GM21367 (cell line): ENCODE measurements around the gene KLK5.

Experiments used
- ATAC-seq: cut with Tn5 transposase; IDR thresholded peaks from one replicate; pipeline ENCODE4 v1.9.1; 2021; ENCODE audit not compliant: unreplicated experiment

KLK5 gene

DNA sequence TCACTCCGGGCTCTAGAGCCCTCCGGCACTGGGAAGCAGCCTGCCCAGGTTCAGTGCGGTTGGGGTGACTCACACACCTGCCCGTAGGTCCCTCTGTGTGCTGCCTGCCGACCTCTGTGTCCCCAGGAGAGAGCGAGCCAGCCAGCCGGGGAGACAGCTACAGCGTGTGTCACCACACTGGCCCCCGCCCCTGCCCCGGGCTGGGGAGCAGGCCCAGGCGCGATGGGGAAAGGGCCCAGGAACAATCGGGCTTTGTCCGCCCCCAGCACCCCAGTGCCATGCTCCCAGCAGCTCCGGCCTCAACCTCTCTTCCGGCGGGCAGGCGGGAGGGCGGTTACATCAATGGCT lies 16.5 kb upstream of the KLK5 start, which contains the start of gene KLK6:
Gene KLK6, minus strand, starts transcription at position 179 of the 348 bp plus-strand sequence. CDS start 1,487 bp downstream, outside the sequence.
- no peak for ATAC-seq

DNA sequence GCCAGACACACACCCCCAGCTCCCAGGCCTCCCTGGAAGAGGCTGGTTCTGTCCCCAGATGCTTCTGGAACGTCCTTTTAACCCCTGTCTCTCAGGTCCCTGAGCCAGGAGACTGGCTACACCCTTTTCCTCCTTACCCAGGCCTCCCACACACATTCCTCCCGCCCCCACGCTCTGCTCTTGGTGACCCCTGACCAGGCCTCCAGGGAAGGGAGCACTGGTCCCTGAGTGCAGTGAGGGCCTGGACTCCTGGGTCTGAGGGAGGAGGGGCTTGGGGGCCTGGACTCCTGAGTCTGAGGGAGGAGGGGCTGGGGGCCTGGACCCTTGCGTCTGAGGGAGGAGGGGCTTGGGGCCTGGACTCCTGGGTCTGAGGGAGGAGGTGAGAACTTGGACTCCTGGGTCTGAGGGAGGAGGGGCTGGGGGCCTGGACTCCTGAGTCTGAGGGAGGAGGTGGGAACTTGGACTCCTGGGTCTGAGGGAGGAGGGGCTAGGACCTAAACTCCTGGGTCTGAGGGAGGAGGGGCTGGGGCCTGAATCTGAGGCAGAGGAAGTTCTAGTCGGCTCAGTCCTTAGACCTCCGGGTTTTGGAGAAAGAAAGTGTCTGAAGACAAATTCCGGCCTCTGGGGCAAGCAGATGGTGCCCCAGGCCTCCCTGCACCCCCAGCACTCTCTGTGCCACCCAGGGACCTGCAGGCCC lies 16.0 kb upstream of the KLK5 start:
- no peak for ATAC-seq

DNA sequence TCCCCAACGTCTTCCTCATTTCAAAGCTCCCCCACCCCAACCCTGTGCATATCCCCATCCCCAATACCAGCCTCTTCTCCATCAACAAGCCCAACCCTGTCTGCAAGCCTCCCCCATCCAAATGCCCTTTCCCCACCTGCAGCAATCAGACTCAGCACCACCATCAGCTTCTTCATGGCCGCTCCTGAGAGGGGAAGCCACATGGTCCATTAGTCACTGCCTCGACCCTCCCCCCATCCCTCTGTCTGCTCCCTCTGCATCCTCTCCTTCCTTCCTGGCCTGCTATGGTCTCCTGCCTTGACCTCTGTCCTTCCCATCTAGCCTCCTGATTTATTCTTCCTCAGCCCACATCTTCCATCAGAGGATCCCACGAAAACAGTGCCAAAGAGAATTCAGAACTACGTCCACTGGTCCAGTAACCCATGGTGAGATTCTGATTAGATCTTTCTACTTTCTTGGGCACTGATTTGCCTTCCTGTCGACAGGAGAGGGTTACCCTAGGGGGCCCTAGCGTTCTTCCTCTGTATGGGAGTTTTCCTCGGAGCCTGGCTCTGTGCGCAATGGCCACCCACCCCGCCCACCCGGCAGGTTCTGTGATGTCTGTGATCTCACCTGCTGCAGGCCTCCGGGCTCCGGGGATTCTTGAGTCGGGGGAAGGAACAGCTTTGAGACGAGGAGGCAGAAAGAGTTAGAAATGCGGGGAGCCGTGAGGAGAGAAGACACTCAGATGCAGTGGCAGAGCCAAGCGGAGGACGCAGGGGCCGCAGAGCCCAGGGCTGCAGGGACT lies 15.3 kb upstream of the KLK5 start:
- no peak for ATAC-seq

DNA sequence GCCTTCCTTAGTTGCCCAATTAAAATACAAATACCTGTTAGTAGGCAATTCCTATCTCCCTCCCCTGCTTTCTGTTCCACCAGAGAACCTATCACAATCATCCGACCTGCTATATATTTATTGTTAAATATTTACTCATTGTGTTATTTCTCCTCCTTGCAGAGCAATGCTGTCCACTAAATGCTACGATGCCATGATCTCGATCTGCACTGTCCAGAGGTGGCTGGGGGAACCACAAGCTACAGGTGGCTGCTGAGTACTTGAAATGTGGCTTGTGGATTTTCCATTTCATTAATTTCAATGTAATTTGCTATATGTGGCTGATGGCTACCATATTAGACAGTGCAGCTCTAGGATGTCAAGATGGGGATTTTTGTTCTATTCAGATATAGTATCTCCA lies 11.4 kb upstream of the KLK5 start:
- no peak for ATAC-seq

DNA sequence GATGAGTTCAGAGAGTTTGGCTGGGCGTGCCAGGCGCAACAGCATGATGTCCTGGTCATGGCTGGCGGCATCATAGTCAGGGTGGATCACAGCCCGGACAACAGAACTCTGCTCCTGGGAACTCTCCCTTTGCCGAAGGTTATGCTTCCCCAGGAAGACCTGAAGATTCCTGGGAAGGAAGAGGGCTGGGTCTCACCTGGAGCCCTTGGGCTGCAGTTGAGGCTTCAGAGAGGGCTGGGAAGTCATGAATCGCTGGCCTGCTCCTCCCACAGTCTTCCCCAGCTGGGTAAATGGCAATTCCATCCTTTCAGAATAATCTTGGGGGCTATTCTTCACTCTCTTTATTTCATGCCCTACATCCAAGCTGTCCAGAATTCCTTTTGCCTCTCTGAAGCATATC lies 10.5 kb upstream of the KLK5 start:
- no peak for ATAC-seq

DNA sequence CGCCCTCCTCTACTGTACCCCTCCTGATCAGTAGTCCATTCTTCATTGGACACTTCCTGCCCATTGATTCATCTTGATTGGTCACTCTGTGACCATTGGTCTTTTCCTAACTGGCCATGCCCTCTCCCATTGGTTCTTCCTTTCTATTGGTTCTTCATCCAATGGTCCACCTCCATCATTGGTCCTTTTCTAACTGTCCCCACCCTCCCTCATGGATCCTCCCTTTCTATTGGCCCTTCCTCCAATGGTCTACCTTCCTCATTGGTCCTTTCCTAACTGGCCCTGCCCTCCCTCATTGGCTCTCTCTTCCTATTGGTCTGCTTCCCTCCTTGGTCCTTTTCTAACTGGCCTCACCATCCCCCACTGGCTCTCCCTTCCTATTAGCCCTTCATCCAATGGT lies 9.4 kb upstream of the KLK5 start:
- no peak for ATAC-seq

DNA sequence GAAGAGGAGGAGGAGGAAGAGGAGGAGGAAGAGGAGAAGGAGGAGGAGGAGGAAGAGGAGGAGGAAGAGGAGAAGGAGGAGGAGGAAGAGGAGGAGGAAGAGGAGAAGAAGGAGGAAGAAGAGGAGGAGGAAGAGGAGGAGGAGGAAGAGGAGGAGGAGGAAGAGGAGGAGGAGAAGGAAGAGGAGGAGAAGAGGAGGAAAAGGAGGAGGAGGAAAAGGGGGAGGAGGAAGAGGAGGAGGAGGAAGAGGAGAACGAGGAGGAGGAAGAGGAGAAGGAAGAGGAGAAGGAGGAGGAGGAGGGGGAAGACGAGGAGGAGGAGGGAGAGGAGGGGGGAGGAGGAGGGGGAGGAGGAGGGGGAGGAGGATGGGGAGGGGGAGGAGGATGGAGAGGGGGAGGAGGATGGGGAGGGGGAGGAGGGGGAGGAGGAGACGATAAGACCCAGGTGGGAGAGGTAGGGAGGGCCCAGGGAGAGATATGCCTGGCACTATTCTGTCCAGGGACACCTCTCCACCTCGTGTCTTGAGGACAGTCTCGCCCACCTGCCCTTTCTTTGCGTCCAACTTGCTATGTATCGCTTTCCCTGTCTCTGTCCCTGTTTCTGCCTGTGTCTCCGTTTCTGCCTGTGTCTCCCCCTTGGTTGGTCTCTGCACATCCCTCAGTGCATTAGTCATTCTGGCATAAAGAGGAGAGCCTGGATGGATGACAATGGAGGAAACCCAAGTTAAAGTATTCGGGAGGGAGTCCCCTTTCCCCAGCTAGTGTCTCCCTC lies 7.1 kb upstream of the KLK5 start:
- ATAC-seq, result no peak

DNA sequence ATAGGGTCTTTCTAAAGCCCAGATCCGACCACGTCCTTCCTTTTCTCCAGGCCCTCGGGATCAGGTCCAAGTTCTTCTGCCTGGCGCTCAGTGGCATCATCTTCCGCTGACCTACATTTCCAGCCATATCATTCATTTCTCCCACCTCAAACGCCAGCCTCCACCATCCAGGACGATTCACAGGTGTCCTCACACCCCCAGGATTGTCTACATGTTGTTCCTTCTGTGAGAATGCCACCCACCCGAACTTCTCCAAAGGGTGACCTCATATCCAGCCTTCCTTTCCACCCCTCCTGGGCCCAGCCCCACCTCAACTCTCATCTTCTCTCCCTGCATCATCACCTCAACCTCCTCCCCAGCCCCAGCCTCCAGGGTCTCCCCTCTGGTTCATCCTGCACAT lies 4.7 kb upstream of the KLK5 start:
- ATAC-seq, result no peak

DNA sequence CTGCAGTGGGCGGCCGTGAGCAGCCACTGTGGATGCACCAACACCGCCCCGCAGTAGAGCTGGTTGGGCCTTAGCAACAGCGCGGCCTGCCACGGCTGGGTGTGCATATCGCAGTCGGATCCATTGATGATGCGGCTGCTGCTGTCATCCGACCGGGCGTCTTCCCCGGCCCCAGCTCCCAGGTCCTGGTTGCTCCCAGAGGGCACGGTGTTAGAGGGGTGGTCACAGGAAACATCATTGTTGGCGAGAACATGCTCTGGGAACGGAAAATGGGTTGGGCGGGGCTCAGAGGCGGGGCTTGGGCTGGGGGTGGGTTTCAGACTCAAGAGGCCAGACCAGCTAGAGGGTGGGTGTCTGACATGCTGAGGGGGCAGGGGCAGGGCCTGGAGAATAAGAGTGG lies 3.0 kb downstream of the KLK5 start:
- ATAC-seq, result no peak

DNA sequence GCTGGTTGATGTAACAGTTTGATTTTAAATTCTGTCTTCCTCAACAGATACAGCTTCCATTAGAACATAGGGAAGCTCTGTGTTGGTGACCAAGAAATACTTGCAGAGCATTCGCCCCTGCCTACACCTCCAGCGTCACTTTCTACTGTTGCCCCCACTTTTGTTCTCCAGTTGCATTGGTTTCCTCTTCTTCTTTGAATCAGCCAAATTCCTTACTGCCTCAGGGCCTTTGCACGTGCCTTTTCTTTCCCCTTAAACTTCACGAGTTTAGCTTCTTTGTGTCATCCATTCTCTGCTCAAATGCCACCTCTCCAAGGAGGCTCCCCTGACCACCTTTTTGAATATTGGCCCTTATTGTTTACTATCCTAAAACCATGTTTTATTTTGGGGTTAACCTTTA lies 5.7 kb downstream of the KLK5 start:
- no peak for ATAC-seq

DNA sequence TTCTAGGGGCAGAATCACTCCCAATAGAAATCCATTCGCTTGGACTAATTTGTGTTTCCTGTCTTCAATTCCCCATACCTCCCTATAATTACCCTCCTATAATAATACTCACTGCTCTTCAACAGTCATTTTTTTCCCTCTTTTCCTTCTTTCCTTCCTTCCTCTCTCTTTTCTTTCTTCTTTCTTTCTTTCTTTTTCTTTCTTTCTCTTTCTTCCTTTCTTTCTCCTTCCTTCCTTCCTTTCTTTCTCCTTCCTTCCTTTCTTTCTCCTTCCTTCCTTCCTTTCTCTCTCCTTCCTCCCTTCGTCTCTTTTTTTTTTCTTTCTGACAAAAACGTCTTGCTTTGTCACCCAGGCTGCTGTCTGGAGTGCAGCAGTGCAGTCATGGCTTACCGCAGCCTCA lies 8.0 kb downstream of the KLK5 start:
- no peak for ATAC-seq

DNA sequence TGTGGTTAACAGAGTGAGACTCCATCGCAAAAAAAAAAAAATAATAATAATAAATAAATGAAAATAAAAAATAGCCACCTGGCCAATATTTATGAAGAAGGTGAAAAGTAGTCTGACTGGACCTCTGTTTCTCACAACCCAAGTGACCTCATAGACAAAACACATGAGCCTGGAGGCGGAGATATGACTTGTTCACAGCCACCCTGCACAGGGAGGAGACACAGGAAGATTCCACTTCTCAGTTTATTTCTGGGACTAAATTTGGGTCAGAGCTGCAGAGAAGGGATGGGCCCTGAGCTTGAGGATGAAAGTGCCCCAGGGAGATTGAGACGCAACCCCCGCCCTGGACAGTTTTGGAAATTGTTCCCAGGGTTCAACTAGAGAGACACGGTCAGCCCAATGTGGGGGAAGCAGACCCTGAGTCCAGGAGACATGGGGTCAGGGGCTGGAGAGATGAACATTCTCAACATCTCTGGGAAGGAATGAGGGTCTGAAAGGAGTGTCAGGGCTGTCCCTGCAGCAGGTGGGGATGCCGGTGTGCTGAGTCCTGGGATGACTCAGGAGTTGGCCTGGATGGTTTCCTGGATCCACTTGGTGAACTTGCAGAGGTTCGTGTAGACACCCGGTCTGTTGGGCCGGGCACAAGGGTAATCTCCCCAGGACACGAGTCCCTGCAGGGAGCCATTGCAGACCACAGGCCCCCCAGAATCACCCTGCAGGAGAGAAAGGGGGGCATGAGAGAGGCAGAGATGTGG lies 9.6 kb downstream of the KLK5 start:
- ATAC-seq, result no peak

DNA sequence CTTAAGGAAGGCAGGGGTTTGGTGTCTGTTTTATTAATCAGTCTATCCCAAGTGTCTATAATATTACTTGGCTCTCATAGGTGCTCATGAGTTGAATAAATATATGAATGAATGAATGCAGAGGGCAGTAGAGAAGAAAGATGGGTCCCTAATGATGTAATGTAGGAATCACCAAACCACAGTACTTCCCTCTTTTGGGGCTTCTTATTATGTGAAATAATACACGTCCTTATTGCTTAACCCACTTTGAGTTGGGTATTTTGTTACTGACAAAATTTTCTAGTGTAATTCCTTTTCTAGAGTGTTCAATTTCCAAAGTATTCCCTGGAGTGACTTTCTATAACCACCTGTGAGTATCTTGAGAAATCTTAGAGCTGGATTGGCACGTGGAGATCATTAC lies 13.2 kb downstream of the KLK5 start:
- no peak for ATAC-seq

DNA sequence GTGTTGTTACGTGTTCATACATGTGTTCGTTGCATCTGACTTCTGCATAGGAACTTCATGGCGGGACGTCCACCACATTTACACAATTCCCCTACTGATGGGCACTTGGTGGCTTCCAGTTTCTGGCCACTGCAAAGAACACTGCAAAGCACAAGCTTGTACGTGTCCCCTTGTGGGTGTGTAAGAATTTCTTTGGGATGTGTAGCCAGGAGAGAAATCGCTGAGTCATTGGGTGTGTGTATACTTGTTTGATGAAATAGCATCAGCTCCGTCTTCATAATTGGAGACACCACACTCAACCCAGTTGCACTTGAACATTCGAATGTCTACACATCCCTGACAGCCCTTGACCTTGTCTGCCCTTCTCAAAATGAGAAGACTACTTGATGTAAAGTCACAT lies 19.2 kb downstream of the KLK5 start:
- ATAC-seq, result no peak

DNA sequence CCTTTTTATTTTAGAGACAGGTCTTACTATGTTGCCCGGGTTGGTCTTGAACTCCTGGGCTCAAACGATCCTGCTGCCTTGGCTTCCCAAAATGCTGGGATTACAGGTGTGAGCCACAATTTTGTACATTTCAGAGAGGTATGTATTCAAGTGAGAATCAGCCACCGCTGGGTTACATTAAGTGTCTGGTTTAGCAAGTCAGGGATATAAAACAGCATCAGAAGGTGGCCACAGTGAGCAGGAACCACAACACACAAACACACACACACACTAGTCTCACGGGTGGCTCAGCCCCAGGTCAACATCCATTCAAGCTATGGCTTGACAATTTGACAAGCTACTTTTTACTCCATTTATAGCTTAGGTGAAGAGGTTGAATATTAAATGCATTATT lies 20.2 kb downstream of the KLK5 start:
- no peak for ATAC-seq

DNA sequence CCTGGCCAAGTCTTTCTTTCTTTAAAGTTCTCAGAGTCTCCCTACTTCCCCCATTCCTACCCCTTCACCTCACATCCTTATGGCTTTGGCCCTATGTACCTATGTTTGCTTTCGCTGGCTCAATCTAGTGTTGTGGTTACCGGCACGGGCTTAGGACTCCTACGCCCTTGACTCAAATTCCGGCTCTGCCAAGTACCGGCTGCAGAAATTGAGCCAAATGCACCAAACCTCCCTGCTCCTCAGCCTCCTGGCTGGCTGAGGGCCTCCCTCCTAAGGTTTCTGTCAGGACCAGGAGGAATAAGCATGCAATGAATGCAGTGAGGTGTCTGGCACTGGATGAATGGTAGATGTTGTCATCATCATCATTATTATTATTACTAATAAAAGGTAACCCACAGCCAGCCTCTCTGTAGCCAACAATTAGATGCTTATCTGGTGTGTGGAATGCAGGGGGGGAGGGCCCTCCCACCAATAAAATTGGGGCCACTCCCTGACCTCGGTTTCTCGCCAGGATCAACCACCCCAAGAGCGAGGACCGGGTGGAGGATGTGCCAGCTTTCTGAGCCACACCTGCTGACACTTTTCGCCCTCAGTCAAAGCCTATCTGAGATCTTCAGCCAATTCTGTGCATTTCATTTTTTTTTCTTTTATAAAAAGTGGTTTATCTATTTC lies 20.7 kb downstream of the KLK5 start:
- no peak for ATAC-seq

DNA sequence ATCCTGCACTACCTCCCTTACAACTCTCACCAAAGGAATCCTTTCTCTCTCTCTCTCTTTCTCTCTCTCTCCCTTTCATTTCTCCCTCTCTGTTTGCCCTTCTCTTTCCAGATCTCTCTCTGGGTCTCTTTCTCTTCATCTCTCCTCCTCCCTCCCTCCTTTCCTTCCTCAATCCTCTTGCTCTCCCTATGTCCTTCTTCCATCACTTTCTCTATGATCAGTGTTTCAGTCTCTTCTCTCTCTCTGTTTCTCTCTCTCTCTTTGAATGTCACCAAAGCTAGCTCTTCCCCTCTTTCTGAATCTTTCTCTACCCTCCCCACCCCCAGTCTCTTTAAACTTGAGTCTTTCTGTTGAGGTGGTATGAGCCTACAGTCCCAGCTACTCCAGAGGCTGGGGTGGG lies 21.8 kb downstream of the KLK5 start:
- no peak for ATAC-seq

DNA sequence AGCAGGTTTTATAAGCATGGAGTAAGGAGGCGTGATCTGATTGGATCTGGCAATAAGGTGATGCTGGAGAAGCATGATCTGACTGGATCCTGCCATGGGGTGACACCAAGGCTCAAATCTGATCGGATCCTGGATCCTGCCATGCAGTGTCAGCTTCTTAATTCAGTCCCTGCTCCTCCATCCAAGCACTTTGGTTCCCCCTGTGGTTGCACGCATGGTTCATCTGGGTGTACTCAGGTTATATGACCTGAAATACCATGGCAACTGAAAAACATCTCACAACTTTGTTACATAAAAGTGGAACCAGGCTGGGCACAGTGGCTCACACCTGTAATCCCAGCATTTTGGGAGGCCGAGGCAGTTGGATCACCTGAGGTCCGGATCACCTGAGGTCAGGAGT lies 24.0 kb downstream of the KLK5 start:
- ATAC-seq, result no peak

DNA sequence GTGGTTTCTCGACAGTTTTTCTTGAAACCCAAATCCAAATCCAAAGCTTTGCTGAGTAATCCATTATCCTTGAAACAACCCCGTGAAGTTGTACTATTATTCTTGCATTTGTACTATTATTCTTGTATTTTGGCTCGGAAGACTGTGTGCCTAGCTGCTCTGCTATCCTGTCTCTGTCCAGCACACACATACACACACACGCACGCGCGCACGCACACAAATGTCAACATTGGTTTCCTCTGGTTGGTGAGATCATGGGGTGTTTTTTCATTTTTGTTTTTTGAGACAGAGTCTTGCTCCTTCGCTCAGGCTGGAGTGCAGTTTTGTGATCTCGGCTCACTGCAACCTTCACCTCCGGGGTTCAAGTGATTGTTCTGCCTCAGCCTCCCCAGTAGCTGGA lies 26.7 kb downstream of the KLK5 start:
- no peak for ATAC-seq

DNA sequence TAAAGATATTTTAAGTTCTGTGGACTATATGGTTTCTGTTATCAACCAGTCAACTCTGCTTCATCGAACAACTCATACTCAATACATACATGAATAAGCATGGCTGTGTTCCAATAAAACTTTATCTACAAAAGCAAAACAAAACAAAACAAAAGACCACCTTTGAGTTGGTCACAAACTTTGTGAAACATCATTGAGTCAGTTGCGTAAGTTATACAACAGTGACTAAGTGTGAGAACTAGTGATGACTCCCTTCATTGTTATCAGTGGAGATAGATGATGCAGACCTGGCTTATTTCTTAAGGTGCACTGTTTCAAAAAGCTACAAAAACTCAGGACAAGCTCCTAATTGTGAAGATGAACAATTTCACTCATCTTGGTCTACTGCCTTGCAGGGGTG lies 27.1 kb downstream of the KLK5 start:
- ATAC-seq, result no peak

DNA sequence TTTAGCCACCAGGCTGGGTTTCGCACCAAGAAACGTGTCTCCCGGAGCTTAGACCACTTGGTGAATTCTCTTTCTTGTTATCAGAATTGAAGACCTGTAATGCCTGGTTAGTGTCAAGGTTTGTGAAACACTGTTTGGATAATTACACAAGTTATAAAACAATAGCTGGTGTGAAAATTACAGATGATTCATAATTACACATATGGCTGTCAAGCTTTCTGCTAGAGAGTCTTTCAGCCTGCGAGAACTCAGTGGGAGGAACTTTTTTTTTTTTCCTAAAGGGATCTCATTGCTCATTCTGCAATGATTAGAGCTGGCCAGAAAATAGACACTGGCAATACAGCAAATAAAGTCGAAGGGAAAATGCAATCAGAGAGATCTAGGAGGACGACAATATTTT lies 28.3 kb downstream of the KLK5 start:
- ATAC-seq, result no peak
